GM21528 (cell line): ENCODE measurements around the gene PRR9.
"Not testable (repeated sequence)": the region's sequence is repeated elsewhere in the genome, so short reads cannot be mapped to it uniquely, and the experiment has no call there.

Experiments
- ATAC-seq: cut with Tn5 transposase; IDR thresholded peaks from one replicate; pipeline ENCODE4 v1.9.1; 2021; ENCODE audit warnings: mild to moderate bottlenecking, moderate library complexity; ENCODE audit not compliant: unreplicated experiment, low FRiP score

Gene PRR9

DNA sequence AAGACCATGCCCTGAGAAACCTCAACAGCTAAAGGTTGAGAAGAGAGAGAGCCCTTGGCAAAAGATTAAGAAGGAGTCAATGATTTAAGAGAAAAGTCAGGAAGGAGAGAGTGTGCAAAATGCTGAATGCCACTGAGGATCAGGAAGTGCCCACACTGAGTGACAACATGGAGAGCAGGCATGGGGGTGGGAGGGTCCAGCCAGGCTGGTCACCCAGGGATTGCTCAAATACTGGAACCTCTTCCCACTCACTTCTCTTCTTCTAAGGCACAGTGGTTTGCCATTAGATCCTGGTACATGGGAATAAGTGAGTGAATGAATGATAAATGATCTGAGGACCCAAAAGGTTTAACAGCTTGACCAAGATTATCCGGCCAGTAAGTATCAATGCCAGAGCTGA is 11.1 kb downstream of the PRR9 start:
- ATAC-seq = no peak

DNA sequence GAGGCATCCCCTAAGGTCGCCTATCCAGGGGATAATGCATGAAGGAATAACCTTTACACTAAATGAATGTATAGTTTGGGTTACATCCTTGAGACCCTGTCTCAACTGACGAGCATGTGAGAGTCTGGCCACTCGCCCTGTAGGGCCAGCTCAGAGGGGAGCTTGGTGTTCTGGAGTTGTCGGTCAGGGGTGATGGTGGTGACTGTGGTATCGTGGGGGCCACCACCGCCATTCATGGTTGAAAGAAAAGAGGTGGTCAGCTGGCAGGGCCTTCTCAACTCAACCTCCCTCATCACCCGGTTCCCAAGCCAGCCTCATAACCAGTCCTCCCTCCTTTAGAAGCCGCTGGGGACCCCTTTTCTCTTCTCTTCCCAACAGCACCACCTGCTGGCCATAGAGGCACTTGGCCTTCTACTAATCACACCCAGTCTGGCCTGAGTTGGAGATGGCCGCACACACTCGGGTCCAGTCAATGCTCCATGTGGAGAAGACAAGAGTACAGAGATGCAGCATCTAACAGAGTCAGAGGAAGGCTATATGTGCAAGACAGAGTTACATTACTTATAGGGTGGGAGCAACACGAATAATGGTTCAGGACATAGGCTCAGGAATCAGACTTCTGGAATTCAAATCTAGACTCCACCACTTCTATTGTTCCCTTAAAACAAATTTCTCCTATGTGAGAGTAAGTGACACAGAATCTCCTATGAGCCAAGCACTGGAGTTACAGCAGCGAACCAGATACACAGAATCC is 11.9 kb downstream of the PRR9 start:
- ATAC-seq = not testable (repeated sequence)

DNA sequence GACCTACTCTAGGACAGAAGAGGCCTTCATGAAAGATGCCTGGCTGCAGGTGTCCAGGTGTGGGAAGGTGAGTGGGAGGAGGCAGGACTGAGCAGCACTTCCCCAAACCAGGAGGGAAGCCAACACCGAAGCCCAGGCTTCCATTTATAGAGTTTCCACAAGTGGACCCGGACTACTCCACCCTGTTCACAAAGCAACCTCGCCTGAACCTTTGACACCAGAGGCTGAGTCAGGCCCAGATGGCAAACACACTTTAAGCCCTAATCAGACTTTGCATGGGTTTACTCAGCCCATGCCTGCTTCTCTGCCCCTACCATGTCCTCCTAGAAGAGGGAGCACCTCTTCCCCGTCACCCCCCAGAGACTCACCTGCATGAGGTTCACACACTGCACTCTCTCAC is 14.0 kb downstream of the PRR9 start:
- no peak for ATAC-seq

DNA sequence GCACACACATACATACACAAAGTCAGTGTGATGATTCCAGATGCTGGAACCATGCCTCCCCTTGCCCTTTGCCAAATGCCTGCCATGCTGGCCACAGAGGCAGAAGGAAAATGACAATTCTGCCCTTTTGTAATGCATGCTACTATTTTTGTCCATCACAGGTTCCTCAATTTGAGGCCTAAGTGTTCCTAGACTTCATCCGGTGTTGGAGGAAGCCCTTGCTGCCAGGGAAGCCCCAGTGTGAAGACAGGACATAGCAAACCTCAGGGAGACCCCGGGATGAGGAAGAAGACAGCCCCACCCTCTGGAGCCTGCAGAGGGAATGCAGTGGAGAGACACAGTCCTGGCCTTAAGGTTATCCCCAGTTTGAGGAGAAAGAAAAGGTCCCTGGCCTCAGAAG is 14.4 kb downstream of the PRR9 start:
- ATAC-seq = no peak

DNA sequence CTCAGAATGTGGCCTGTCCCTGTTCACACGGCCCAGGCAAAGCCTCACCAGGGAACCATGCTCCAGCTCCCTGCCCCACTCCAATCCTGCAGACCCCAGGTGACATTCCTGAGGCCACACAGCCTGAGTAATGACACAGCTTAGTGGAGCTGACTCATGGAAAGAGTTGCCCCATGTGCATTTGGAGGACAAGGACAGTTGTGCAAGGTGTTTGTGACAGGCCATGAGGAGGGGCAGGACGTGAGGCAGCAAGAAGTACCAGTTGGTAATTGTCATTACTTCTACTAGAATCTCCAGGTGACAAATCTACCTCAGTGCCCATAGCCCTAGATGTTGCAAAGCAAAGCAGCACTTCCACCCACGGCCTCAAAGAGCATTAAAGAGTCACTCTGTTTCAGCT is 15.2 kb downstream of the PRR9 start:
- no peak for ATAC-seq

GRCh38 chr1:153233448-153233847 is 16.1 kb downstream of the PRR9 start:
- ATAC-seq = no peak

GRCh38 chr1:153238527-153238926 is 21.1 kb downstream of the PRR9 start:
- no peak for ATAC-seq

GRCh38 chr1:153242160-153242559 is 24.8 kb downstream of the PRR9 start:
- no peak for ATAC-seq

- no peak for ATAC-seq
These were observed 28.1 kb downstream of the PRR9 start for GRCh38 chr1:153245466-153245865.

DNA sequence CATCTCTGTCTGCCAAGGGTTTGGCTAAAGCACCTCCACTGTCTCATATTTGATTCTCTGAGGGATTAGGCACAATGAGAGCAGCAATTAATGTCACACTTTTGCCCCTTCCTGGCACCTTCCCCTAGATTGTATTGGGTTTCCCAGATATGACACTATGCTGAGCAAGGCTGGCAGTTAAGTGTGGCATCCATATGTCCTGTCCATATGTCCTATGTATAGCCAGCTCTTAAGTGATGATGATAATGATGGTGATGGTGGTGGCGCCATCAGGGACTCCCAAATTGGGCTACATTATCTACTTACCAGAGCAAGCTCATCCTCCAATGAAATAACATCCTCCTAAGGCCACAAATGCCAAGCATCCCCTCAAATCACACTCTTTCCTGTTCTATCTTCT is 28.6 kb downstream of the PRR9 start:
- no peak for ATAC-seq

GRCh38 chr1:153246825-153247224 is 29.4 kb downstream of the PRR9 start:
- ATAC-seq = no peak

- no peak for ATAC-seq
These were observed 30.9 kb downstream of the PRR9 start for GRCh38 chr1:153248176-153248879.

DNA sequence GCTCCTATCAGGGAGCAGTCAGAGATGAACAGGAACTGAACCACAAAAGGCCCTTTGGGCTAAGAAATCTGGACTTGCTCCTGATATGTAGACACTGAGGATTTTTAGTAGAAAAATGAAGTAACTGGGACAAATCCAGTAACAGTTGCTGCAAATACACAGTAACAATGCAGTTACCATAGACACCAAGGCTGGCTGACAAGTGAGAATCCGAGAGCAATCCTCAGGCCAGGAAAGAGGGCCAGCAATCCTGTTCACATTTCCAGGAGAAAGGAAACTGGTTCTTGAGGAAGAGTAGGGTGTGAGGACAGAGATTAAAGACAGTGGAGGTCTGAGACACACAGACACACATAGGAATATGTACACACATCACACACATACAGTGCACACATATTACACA is 32.8 kb downstream of the PRR9 start:
- ATAC-seq = no peak

DNA sequence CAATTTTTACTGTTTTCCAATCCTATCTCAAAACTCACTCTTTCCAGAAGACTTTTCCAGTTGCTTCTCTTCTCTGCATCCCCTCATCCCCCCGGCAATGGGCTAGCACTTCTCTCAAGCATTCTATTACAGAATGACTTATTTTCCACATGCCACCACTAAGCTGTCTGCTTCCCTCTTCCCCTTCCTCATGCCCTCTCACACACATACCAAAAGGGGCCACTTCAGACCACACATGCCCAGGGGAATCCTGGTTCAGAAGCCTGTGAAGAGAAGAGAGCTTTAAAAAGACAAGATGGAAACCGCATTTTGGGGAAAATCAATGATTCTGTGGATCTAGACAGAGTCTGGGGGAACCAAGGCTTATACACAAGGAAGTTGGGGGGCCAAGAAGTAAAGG is 33.7 kb downstream of the PRR9 start:
- no peak for ATAC-seq

DNA sequence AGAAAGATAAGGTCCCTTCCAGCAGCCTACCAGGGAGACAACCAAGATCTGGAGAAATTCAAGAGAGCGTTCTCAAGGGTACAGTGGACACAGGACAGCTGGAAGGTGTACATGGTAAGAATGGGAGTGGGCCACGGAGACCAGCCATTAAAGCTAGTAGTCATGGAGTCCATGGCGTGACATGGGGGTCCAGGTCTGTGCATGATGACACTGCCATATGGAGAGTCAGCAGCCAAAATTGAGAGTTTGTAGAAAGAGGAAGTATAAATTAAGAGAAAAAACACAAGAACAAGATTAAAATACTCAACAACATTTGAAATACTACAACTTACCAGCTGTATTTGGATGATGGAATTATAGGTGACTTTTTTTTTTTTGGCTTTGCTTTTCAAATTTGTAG is 34.2 kb downstream of the PRR9 start:
- no peak for ATAC-seq

- no peak for ATAC-seq
These were observed 34.6 kb downstream of the PRR9 start for GRCh38 chr1:153251988-153252387.

GRCh38 chr1:153253076-153253475 is 35.7 kb downstream of the PRR9 start:
- ATAC-seq = no peak

GRCh38 chr1:153253693-153254092 is 36.3 kb downstream of the PRR9 start:
- no peak for ATAC-seq

- no peak for ATAC-seq
These were observed 42.0 kb downstream of the PRR9 start, which contains the start of gene LORICRIN for GRCh38 chr1:153259387-153259786. TSS of gene LORICRIN (plus strand) at chr1:153259687. CDS start at chr1:153260950, 1,263 bp downstream.

GRCh38 chr1:153260585-153261280 is 43.3 kb downstream of the PRR9 start:
- no peak for ATAC-seq

DNA sequence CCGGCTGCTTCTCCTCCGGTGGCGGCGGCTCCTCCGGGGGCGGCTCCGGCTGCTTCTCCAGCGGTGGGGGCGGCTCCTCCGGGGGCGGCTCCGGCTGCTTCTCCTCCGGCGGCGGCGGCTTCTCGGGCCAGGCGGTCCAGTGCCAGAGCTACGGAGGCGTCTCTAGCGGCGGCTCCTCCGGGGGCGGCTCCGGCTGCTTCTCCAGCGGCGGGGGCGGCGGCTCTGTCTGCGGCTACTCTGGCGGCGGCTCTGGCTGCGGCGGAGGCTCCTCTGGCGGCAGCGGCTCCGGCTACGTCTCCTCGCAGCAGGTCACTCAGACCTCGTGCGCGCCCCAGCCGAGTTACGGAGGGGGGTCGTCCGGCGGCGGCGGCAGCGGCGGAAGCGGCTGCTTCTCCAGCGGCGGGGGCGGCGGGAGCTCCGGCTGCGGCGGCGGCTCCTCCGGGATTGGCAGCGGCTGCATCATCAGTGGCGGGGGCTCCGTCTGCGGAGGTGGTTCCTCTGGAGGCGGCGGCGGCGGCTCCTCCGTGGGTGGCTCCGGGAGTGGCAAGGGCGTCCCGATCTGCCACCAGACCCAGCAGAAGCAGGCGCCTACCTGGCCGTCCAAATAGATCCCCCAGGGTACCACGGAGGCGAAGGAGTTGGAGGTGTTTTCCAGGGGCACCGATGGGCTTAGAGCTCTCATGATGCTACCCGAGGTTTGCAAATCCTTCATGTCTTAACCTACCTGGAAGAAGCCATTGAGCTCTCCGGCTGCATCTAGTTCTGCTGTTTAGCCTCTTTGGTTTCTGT is 44.1 kb downstream of the PRR9 start:
- no peak for ATAC-seq
